Spinal cord (tissue), 10 donors: ENCODE measurements around the gene KRT36. TPM values are rescaled to one million over a fixed set of nuclear protein-coding genes. Genes with fewer than 3 reads are reported as not detected.

Experiments used
- DNase-seq, 6 donors: peaks; one replicate each; pipeline versions ENCODE4 v3.0.0 to v3.0.0-alpha.2; 2013 to 2015; ENCODE audit warnings: low spot score in 6 of 6, low read depth in 4 of 6
- H3K27ac ChIP-seq: one replicate; pipeline ENCODE4 v1.5.1; 2013; ENCODE audit warnings: low read depth, low read length, control low read depth
- H3K27me3 ChIP-seq: one replicate; pipeline ENCODE4 v1.6.1; 2013; ENCODE audit warnings: low read length; ENCODE audit not compliant: control insufficient read depth, insufficient read depth
- H3K36me3 ChIP-seq: one replicate; pipeline ENCODE4 v1.6.1; 2013; ENCODE audit warnings: low read length; ENCODE audit not compliant: control insufficient read depth, insufficient read depth
- H3K4me1 ChIP-seq: one replicate; pipeline ENCODE4 v1.6.1; 2013; ENCODE audit warnings: low read length; ENCODE audit not compliant: control insufficient read depth, insufficient read depth
- H3K4me3 ChIP-seq: one replicate; pipeline ENCODE4 v1.5.1; 2013; ENCODE audit warnings: low read depth, low read length, control low read depth
- H3K9me3 ChIP-seq: one replicate; pipeline ENCODE4 v1.6.1; 2013; ENCODE audit warnings: low read length; ENCODE audit not compliant: control insufficient read depth, insufficient read depth
- WGBS: methylation state at CpG from one replicate; pipeline ENCODE4 v1.1.5; 2013; ENCODE audit warnings: missing lambda C conversion rate; ENCODE audit not compliant: insufficient coverage; 5-methylcytosine and 5-hydroxymethylcytosine counted together
- polyA plus RNA-seq, 2 donors: library from polyadenylated mRNA; unstranded; fragments of 120-200 nt; gene quantifications; one replicate each; pipeline ENCODE4 v1.2.1, GENCODE V29; 2013; ENCODE audit not compliant: insufficient read length in 2 of 2
- total RNA-seq, 2 donors: library from RNA; depleted of rRNA in 1 of 2; stranded (reverse); fragments of 120-200 nt in 1 of 2; fragments of >200 nt in 1 of 2; gene quantifications; one replicate each; pipeline versions ENCODE4 v1.2.3 to v1.2.4, GENCODE V29; 2013 to 2014
- donor health status: healthy.

Gene KRT36
- total and polyA plus RNA-seq, 4 donors = not detected

DNA sequence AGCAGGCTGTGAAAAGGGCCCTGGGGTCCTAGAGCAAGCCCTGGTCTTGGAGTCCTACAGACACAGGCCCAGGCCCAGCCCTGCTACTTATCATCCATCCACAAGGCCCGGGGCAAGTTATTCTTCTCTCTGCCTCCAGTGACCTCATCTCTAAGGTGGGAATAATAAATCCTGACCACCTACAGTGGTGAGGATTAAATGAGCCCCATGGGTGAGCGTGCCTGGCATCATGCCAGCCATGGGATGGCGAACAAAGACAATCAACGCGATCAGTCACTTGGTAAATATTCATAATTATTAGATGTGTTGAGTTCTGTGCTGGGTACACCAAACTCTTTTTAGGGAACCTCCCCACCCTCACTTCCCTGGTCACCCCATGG is 23.4 kb upstream of the KRT36 start:
- H3K27me3 ChIP-seq = no peaks in the 10 kb centered on the region
- H3K4me1 ChIP-seq = no peaks in the 10 kb centered on the region
- H3K9me3 ChIP-seq = no peaks in the 10 kb centered on the region
- H3K4me3 ChIP-seq = no peak overlapping the region
- no peaks in the 10 kb centered on the region for H3K36me3 ChIP-seq
- no peak for DNase-seq
- H3K27ac ChIP-seq = no peak overlapping the region
- WGBS = no CpG with 5 or more reads among the region's 5 CpGs

DNA sequence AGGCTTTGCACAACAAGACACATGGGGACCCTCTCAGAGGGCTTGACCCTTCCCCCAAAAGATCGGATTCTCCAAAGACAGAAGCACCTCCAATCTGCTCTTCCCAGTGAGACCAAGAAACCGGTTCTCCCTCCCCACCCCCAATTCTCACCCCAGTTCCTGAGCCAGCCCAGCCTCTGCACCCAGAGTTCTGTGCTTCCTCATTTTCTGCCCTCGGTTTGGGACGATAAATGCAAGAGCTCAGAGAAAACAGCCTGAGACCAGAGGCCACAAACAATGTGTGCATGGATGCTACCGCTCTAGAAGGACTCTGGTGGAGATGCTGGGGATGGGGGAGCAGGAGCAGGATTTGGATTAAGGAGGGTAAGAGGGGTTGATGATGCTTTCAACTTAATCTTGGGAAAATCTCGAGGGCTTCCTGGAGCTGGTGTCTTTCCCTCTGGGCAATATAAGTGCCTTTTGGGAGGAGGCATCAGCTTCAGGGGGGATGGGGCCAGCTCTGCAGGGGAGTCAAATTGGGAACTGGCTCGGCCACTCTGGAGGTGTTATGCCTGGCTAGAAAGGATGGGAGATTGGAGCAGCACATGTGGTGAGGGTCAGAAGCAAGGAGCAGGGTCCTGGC is 22.9 kb upstream of the KRT36 start:
- WGBS = 63% methylated on average over 7 of the region's 7 CpGs
- H3K36me3 ChIP-seq = no peaks in the 10 kb centered on the region
- H3K27me3 ChIP-seq = no peaks in the 10 kb centered on the region
- H3K4me1 ChIP-seq = no peaks in the 10 kb centered on the region
- no peaks in the 10 kb centered on the region for H3K9me3 ChIP-seq
- no peak overlapping the region for H3K27ac ChIP-seq
- no peak for DNase-seq
- H3K4me3 ChIP-seq = no peak overlapping the region

DNA sequence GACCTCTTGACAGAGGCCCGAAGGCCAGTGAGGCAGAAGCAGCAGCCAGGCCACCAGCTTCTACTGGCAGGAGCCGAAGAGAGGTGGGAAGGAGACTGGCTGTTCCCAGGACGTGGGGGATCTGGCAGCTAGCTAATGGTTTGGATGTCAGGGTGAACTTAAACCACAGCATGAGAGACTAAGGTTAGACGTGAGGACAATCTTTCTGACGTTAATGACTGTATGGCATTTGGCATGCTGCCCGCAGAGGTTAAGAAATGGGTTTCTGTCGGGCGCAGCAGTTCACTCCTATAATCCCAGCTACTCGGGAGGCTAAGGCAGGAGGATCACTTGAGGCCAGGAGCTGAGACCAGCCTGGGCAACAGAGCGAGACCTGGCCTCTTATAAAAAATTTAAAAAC is 22.0 kb upstream of the KRT36 start:
- Histone ChIP-seq H3K4me3 (no peak overlapping the region), H3K27ac (no peak overlapping the region), H3K9me3 (no peaks in the 10 kb centered on the region), H3K36me3 (no peaks in the 10 kb centered on the region), H3K27me3 (no peaks in the 10 kb centered on the region), H3K4me1 (no peaks in the 10 kb centered on the region)
- DNase-seq = no peak
- 85% methylated on average over 8 of the region's 10 CpGs for WGBS

DNA sequence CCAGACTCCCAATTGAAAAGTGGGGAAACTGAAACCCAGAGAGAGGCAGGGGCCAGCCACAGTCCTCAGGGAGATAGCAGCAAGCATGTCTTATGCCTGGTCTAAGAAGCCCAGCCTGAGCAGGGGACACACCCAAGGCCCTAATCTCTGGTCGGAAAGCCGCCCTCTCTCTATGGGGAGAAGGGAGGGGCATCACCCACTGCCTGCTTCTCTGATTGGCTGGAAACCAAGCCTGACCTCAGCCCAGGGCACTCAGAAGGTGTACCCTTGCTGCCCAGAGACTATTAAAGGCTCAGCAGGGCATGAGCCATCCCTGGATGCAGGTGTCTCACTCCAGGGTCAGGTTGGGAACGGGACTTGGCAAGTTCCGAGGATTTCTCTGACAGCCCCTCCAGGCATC is 21.4 kb upstream of the KRT36 start:
- Histone ChIP-seq H3K4me1 (no peaks in the 10 kb centered on the region), H3K27ac (no peak overlapping the region), H3K9me3 (no peaks in the 10 kb centered on the region), H3K4me3 (no peak overlapping the region), H3K36me3 (no peaks in the 10 kb centered on the region), H3K27me3 (no peaks in the 10 kb centered on the region)
- WGBS = 83% methylated on average over 1 of the region's 4 CpGs
- no peak for DNase-seq

DNA sequence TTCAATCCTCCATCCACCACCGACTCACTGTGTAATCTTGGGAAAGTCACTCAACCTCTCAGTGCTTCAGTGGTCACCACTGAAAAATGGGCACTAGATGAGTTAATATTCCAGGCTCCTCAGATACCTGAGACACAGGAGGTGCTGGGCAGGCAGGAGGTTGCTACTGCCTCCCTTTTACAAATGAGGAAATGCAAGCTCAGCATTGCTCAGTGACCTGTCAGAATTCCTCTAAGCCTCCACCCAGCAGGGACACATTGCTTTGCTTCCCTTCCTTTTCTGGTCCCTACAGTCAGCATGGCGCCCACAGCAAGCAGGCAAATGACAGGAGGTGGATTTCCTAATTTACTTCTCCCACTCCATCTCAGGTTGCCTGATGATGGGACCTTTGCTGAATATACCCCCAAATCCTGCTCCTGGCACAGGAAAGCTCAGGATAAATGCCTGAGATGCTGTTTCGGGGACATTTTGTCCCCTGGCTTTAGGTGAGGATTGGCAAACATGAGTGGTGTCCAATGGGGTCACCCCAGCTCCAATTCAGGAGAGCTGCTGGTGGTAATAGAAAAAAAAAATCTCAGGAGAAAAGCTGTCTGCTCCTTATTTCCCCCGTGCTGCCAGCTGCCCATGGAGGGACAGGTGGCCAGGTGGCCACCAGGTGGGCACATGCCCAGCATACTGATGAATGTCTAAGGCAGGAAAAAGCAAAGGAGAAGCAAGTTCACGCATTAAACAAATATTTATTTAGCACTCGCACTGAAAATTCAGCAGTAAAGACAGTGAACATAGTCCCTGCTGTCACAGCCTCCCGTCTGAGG is 20.7 kb upstream of the KRT36 start:
- no peaks in the 10 kb centered on the region for H3K9me3 ChIP-seq
- 85% methylated on average over 7 of the region's 7 CpGs for WGBS
- no peak overlapping the region for H3K27ac ChIP-seq
- H3K4me3 ChIP-seq = no peak overlapping the region
- no peaks in the 10 kb centered on the region for H3K4me1 ChIP-seq
- no peak for DNase-seq
- no peaks in the 10 kb centered on the region for H3K36me3 ChIP-seq
- H3K27me3 ChIP-seq = no peaks in the 10 kb centered on the region

DNA sequence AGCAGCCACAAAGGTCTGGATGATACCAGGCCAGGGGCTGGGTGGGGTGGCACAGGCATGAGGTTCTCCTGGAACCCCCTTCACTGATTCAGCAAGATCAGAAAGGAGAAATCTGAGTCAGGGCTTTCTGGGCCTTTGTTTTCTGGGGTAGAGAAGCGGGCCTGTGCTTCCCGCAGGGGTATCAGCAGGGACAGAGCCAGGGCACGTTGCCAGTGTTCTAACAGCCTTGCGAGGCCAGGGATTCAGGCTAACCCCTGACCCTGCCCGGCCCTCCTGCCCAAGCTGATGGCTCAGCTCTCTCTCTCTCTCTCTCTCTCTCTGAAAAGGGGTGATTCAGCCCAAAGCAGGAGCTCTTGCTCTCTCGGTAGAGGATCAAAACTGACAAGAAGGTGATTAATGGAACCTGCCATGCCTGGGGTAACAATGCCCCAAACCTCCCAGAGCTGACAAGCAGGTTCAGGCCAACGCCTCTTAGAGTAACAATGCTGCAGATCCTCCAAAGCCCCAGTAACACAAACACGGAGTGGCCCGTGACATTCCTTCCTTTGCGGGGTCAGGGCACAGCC is 17.7 kb upstream of the KRT36 start:
- Histone ChIP-seq H3K27me3 (no peaks in the 10 kb centered on the region), H3K36me3 (no peaks in the 10 kb centered on the region), H3K9me3 (no peaks in the 10 kb centered on the region), H3K4me1 (peaks cover 6% of the 10 kb centered on the region), H3K4me3 (no peak overlapping the region), H3K27ac (no peak overlapping the region)
- 41% methylated on average over 9 of the region's 10 CpGs for WGBS
- peak in 1 of 6 donors; percentile 23 for DNase-seq

DNA sequence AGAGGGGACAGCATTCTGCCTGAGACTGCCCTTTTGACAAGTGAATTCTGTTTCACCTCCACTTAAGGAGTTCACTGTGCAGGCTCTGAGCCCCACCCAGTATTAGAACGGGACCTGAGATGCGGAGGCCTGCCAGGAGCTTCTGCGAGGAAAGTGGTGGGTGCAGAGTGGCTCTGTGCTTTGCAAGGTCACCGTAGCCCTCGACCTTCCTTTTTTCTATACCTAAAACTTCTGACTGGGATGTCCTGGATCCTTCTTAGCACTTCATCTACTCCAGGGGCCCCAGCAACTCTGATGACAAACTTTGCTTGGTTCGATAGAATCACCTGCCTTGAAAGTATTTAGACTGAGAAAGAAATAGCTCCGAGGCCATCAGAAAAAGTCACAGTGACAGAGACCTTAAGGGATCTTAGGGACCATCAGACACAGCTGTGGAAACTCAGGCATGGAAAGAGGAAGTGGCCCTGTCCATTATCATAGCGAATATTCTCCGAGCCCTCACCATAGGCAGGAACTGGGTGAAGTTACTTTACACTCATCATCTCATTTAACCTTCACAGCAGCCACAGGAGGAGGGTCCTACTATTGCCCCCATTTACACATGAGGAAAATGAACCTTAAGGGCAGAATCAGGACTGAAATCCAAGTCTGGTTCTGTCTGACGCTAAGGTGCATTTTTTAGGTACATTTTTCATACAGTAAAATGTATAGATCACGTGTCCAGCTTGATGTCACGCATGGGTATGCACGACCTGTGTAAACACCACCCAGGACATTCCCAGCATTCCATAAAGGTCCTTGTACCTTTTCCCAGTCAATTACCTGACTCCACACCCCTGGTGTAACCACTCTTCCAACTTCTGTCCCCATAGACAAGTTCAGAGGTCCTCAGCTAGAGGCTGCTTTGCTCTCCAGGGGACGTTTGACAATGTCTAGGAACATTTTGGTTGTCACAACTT is 16.4 kb upstream of the KRT36 start:
- H3K4me3 ChIP-seq = no peak overlapping the region
- peaks cover 6% of the 10 kb centered on the region for H3K4me1 ChIP-seq
- no peaks in the 10 kb centered on the region for H3K27me3 ChIP-seq
- no peak overlapping the region for H3K27ac ChIP-seq
- no peak for DNase-seq
- no peaks in the 10 kb centered on the region for H3K36me3 ChIP-seq
- no peaks in the 10 kb centered on the region for H3K9me3 ChIP-seq
- 83% methylated on average over 8 of the region's 14 CpGs for WGBS

DNA sequence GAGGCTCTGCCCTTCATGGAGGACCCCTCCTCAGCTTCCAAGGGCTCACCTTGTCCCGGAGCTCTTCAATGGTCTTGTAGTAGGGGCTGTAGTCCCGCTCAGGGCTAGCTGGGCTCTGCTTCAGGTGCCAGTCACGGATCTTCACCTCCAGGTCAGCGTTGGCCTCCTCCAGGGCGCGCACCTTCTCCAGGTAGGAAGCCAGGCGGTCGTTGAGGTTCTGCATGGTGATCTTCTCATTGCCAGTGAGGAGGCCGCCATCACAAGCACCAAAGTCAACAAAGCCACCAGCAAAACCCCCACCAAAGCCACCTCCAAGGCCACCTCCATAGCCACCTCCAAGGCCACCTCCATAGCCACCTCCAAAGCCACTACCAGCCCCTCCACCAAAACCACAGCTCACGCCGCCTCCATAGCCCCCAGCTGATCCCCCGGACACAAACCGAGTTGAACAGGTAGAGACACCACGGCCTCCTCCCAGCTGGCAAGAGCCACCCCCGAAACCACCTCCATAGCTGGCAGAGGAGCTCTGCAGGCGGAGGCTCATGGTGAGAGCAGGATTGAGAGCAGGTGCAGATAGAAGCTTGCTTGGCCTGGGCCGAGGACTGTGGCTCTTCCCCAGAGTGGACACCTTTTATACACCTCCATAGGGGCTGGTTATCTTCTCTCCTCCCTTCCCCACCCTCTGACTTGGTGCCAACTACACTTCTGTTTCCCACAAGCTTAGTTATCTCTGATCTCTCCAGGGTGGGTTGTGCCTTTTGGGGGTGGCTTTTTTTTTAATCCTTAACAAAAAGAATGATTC is 15.5 kb upstream of the KRT36 start, which contains the start of gene KRT13:
Gene KRT13 (minus strand): TSS at position 606 of the 802 bp plus-strand sequence. CDS start 62 bp downstream, at position 544.
- no peak within 1 kb of the TSS for H3K4me3 ChIP-seq
- no peaks in the 10 kb centered on the region for H3K36me3 ChIP-seq
- H3K27ac ChIP-seq = no peak within 1 kb of the TSS
- peaks cover 6% of the 10 kb centered on the region for H3K4me1 ChIP-seq
- 94% methylated on average over 13 of the region's 17 CpGs for WGBS
- DNase-seq = no peak
- no peaks in the 10 kb centered on the region for H3K9me3 ChIP-seq
- H3K27me3 ChIP-seq = no peaks in the 10 kb centered on the region
